Astrocyte of the hippocampus (primary cell): ENCODE measurements around the gene KRTAP12-2.
"Not testable (repeated sequence)": the region's sequence is repeated elsewhere in the genome, so short reads cannot be mapped to it uniquely, and the experiment has no call there.

ENCODE experiments used
- DNase-seq: peaks from one replicate; pipeline ENCODE4 v3.0.0; 2011; ENCODE audit warnings: low read depth, low spot score

Gene KRTAP12-2

GRCh38 chr21:44684077-44684476, 17.4 kb upstream of the KRTAP12-2 start:
- no peak for DNase-seq

- no peak for DNase-seq
Measured at GRCh38 chr21:44682580-44683151, 15.9 kb upstream of the KRTAP12-2 start.

DNA sequence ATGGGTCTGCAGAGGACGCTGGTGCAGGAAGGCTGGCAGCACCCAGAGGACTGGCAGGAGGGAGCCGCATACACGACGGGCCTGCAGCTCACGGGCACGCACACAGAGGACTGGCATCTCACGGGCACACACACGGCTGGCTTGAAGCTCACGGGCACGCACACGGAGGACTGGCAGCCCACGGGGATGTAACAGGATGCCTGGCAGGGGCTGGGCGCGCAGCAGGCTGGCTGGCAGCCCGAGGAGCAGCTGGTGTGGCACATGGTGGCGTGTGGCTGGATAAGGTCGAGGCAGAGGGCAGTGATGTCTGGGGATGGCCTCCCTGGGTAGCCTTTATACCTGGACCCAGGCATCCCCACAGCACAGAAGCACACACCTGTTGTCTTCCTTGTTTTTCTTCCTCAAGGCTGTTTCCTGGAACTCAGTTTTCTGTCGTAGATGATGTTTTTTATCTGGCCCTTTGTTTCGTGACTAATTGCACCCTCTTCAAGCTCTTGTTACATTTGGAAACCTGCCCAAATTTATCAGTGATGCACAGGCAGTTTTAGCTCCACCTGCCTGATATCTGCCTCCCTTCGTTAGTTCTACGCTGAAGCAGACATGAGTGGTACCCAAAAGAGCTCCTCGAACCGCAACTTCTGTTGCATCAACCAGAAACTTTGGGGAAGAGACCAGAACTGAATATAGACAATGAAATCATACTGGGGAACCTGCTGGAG, 15.3 kb upstream of the KRTAP12-2 start, which contains the start of gene KRTAP12-1:
Gene KRTAP12-1, minus strand, starts transcription at position 303 of the 719 bp plus-strand sequence. Its CDS starts 40 bp downstream, at position 263.
- no peak for DNase-seq

DNA sequence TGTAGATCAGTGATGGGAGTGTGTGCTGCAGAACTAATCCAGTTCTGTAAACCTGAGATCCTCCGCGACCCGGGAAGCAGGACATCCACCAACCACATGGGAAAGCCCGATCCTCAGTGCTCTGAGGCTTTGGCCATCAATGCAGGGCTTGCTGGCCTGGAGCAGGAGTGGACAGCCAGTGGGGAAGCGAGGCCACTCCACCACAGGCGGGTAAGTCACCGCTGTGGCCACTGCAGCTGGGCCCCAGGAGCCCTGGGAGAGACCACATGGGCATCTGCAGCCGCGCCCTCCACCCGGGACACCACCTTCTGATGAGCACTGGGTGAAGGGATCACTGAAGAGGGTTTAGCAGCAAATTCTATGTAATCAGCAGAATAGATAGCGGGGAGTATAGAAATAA, 14.4 kb upstream of the KRTAP12-2 start:
- DNase-seq: no peak

GRCh38 chr21:44677881-44678280, 11.2 kb upstream of the KRTAP12-2 start:
- DNase-seq: no peak

GRCh38 chr21:44671911-44672310, 5.2 kb upstream of the KRTAP12-2 start:
- no peak for DNase-seq

- no peak for DNase-seq
Measured at GRCh38 chr21:44670642-44671432, 4.1 kb upstream of the KRTAP12-2 start.

- no peak for DNase-seq
Measured at GRCh38 chr21:44667612-44668011, 885 bp upstream of the KRTAP12-2 start.

- DNase-seq: no peak
Measured at GRCh38 chr21:44664691-44665090, 2.0 kb downstream of the KRTAP12-2 start.

DNA sequence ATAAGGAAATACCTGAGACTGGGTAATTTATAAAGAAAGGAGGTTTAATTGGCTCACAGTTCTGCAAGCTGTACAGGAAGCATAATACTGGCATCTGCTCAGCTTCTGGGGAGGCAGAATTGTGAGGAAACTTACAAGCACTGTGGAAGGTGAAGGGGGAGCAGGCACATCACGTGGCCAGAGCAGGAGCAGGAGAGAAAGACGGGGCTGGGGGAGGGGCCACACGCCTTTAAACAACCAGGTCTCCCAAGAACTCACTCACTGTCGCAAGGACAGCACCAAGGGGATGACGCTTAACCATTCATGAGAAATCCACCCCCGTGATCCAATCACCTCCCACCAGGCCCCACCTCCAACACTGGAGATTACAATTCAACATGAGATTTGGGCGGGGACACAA, 5.2 kb downstream of the KRTAP12-2 start:
- DNase-seq: not testable (repeated sequence)

- DNase-seq: no peak
Measured at GRCh38 chr21:44658913-44659595, 7.7 kb downstream of the KRTAP12-2 start.

DNA sequence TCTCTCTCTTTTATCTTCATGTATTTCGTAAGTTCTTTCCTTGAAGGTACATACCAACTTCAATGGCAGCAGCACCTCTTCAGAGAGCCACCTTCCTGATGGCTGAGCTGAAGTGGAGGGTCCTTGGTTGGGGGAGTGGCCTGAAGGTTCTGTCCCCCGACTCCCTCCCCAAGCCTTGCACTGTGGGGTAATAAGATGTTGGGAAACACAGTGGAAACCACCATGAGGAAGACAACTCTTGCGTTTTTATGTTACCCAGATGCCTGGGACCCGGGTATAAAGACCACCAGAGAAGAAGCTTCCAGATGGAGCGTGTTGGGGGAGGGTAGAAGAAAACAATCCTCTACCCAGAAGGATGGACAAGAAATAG, 8.2 kb downstream of the KRTAP12-2 start:
- no peak for DNase-seq

GRCh38 chr21:44657635-44658540, 8.8 kb downstream of the KRTAP12-2 start, which contains the start of gene KRTAP12-3:
TSS of gene KRTAP12-3 (plus strand) at chr21:44657932. CDS start at chr21:44657980, 48 bp downstream.
- no peak for DNase-seq

DNA sequence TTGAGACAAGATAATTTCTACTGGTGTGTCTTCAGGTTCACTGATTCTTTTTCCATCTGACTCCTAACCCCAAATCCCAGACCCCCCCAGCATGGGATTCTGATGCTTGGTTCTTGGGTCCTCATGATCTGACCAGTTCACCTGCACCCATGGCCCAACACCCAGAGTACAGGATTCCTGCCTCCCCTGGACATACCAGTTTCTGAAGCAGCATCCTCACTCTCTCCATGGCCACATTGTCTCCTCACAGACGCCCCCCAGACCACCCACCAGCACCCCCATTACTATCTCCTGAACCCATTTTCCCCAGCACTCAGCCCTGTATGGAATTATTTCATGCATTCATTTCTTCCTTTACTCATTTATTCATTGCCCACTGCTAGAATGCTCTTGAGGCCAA, 9.9 kb downstream of the KRTAP12-2 start:
- DNase-seq: no peak

DNA sequence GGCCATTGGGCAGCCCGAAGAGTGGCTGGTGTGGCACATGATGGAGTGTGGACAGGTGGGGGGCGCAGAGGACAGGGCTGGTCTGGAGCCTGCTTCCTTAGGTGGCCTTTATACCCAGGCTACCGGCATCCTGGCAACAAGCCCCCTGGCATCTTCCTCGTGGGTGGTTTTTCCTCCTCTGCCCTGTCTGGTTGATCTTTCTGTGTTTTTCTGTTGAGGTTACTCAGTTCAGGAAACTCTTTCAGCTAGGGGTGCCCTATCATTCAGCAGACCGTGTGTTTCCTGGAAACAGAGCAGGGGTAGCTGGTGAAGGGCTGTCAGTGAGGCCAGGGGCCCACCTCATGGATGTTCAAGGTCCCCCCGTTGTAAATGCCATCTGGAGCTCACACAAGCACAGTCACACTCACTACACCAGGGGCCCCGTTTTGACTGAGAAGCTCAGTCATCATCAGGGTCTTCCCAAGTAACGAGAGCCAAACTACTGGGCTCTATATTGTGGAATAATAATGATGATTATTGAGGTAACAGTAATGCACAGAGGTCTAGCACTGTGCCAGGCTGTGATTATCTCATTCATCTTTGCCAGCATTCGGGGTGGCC, 12.1 kb downstream of the KRTAP12-2 start, which contains the start of gene KRTAP12-4:
Gene KRTAP12-4, minus strand, starts transcription at position 84 of the 600 bp plus-strand sequence. Its CDS starts 45 bp downstream, at position 39.
- DNase-seq: no peak

GRCh38 chr21:44653656-44654575, 12.8 kb downstream of the KRTAP12-2 start:
- DNase-seq: no peak

GRCh38 chr21:44653123-44653522, 13.6 kb downstream of the KRTAP12-2 start:
- no peak for DNase-seq

DNA sequence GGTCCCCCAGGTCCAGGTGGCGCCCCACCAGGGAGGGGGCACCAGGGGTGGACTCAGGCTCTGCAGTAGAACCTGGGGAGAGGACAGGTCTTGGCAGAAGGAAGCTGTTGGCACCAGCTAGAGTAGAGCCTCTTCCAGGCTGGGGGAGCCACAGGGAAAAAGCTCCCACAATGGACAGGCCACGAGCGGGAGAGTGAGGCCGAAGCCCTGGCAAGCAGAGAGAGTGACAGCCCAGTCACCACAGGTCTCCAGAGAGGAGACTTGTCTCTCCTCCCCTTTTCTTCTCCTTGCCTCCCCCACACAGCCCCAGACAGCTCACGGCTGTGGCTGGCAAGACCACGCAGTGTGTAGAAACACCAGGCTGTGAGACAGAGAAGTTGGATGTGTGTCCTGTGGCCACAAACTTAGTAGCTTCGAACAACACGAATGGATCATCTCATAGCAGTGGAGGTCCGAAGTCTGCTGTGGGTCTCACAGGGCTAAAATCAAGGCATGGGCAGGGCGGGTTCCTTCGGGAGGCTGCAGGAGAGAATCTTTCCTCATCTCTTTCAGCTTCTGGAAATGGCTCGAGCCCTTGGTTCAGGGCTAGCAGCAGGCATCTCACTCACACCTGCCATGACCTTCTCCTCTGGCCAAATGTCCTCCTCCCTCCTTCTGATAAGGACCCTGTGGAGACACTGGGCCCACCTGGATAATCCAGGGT, 15.6 kb downstream of the KRTAP12-2 start:
- DNase-seq: no peak
